Chondrocyte (in vitro differentiated cells): ENCODE measurements around the gene MAT2B. TPM values are rescaled to one million over a fixed set of nuclear protein-coding genes. Genes with fewer than 3 reads are reported as not detected.

Experiments
- DNase-seq: peaks from one replicate; pipeline ENCODE4 v3.0.0; 2021; ENCODE audit warnings: mixed read lengths, low spot score
- H3K27ac Mint-ChIP-seq: one replicate; pipeline ENCODE4 v1.8.0; 2021; ENCODE audit warnings: mild to moderate bottlenecking, moderate library complexity, mixed read lengths; ENCODE audit not compliant: unreplicated experiment
- H3K27me3 Mint-ChIP-seq: 2 replicates; pipeline ENCODE4 v1.8.0; 2021; ENCODE audit warnings: low read depth, mixed read lengths
- H3K36me3 Mint-ChIP-seq: 2 replicates; pipeline ENCODE4 v1.8.0; 2021; ENCODE audit warnings: low read depth, mixed read lengths
- H3K4me1 Mint-ChIP-seq: 2 replicates; pipeline ENCODE4 v1.8.0; 2021; ENCODE audit warnings: low read depth, mild to moderate bottlenecking, mixed read lengths
- H3K4me3 Mint-ChIP-seq: one replicate; pipeline ENCODE4 v1.8.0; 2021; ENCODE audit warnings: mild to moderate bottlenecking, moderate library complexity, mixed read lengths; ENCODE audit not compliant: unreplicated experiment
- H3K9me3 Mint-ChIP-seq: 2 replicates; pipeline ENCODE4 v1.8.0; 2021; ENCODE audit warnings: low read depth, mixed read lengths
- total RNA-seq: library from RNA; stranded (reverse); gene quantifications from 3 replicates; pipeline ENCODE4 v1.2.1, GENCODE V29; 2021
- TF ChIP-seq, protein P1 (sequence below): fragments of 200-600 bp; sonication (generic); IDR thresholded peaks from 2 replicates; pipeline ENCODE4 v1.5.0; 2021; ENCODE audit warnings: antibody characterized with exemption, mild to moderate bottlenecking, moderate library complexity

The MAT2B gene
- total RNA-seq, 1 donor from 2014 or later = 27.9 TPM

DNA sequence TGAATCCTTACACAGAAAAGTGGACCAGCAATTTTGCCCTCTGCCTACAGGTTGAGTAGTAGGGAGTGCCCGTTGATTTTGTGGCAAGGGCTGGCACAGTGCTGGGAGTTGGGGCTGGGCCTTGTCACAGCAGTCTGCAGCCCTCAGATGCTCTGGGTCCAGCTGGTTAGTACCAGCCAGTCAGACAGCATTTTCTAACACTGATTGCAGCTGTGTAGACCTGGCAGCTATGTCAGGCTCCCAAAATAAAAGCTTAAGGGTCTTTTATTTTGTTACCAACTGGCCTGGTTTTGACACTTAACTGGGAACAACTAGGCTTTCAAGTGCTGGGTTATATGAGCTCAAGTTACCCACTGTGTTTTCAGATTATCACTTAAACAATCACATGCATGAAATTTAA is 57.7 kb downstream of the MAT2B start:
- Mint-ChIP-seq H3K27me3 (peaks cover 65% of the 10 kb centered on the region), H3K4me3 (no peak overlapping the region), H3K27ac (no peak overlapping the region), H3K9me3 (no peaks in the 10 kb centered on the region), H3K36me3 (no peaks in the 10 kb centered on the region), H3K4me1 (peaks cover 6% of the 10 kb centered on the region)
- DNase-seq = no peak
- TF ChIP-seq, protein P1, sequence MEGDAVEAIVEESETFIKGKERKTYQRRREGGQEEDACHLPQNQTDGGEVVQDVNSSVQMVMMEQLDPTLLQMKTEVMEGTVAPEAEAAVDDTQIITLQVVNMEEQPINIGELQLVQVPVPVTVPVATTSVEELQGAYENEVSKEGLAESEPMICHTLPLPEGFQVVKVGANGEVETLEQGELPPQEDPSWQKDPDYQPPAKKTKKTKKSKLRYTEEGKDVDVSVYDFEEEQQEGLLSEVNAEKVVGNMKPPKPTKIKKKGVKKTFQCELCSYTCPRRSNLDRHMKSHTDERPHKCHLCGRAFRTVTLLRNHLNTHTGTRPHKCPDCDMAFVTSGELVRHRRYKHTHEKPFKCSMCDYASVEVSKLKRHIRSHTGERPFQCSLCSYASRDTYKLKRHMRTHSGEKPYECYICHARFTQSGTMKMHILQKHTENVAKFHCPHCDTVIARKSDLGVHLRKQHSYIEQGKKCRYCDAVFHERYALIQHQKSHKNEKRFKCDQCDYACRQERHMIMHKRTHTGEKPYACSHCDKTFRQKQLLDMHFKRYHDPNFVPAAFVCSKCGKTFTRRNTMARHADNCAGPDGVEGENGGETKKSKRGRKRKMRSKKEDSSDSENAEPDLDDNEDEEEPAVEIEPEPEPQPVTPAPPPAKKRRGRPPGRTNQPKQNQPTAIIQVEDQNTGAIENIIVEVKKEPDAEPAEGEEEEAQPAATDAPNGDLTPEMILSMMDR = no peak

DNA sequence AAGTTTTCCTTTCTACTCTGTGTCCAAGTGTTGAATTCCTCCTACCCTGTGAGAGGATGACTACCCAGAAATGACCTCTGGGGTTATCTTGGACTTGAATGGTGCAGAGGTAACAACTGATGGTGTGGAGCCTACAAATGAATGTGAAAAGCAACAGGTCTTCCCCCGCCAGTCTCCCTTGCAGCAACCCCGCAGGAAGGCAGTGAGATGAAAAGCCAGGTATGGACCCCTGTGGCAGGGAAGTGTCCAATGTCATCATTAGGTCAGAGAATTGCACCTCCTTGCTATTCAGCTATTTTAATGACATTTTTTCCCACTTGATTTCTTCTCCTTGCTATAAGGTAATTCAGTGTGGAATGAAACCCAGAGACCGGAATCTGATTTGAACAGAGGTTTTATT is 58.5 kb downstream of the MAT2B start:
- Mint-ChIP-seq H3K27ac (no peak overlapping the region), H3K27me3 (peaks cover 65% of the 10 kb centered on the region), H3K4me1 (peaks cover 6% of the 10 kb centered on the region), H3K4me3 (no peak overlapping the region), H3K9me3 (no peaks in the 10 kb centered on the region), H3K36me3 (no peaks in the 10 kb centered on the region)
- TF ChIP-seq, protein P1 = no peak
- no peak for DNase-seq

GRCh38 chr5:163564321-163564938 is 59.0 kb downstream of the MAT2B start:
- Mint-ChIP-seq H3K4me3 (no peak overlapping the region), H3K27ac (no peak overlapping the region), H3K4me1 (peaks cover 6% of the 10 kb centered on the region), H3K9me3 (no peaks in the 10 kb centered on the region), H3K27me3 (peaks cover 71% of the 10 kb centered on the region), H3K36me3 (no peaks in the 10 kb centered on the region)
- TF ChIP-seq, protein P1 = peak; percentile 92
- DNase-seq = no peak

DNA sequence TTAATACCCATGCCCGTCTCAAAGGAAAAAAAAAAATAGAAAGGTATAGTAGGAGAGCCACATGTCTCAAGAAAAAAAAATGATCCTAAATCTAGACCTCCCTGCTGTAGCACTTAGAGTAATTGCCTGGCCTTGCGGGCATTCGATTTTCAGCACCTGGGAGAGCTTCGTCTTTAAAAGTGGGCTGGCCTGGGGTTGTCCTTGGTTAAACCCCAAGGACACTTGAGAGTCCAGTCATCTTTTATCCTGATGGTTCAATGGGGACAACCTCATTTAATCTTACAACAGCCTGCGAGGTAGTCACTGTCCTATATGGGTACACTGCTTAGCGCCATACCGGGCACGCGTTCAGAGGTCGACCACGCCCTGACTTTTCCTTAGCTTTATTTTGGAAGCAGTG is 60.1 kb downstream of the MAT2B start:
- no peak for DNase-seq
- Mint-ChIP-seq H3K4me3 (peak overlapping the region; percentile 58), H3K36me3 (no peaks in the 10 kb centered on the region), H3K27ac (no peak overlapping the region), H3K9me3 (no peaks in the 10 kb centered on the region), H3K4me1 (peaks cover 6% of the 10 kb centered on the region), H3K27me3 (peaks cover 78% of the 10 kb centered on the region)
- TF ChIP-seq, protein P1 = no peak

- Mint-ChIP-seq H3K27me3 (peaks cover 74% of the 10 kb centered on the region), H3K4me3 (peak overlapping the region; percentile 58), H3K4me1 (peaks cover 6% of the 10 kb centered on the region), H3K27ac (no peak overlapping the region), H3K9me3 (no peaks in the 10 kb centered on the region), H3K36me3 (no peaks in the 10 kb centered on the region)
- TF ChIP-seq, protein P1 = peak; percentile 4
- DNase-seq = no peak
Observed at GRCh38 chr5:163565931-163566608, 60.7 kb downstream of the MAT2B start.
